ENCODE measurements around the gene MFAP1.

GRCh38 chr15:43821505-43821904 lies 3.0 kb downstream of the MFAP1 start:
- TF ChIP-seq CTCF (IDR thresholded peaks at IDR 0.05; ENCODE audit: low read depth, low read length, missing input control) (no peak), JUND (IDR thresholded peaks at IDR 0.05) (no peak), MAX (IDR thresholded peaks at IDR 0.05) (no peak), REST (IDR thresholded peaks at IDR 0.05) (no peak), TAF1 (conservative IDR thresholded peaks at IDR 0.05) (no peak), RAD21 (IDR thresholded peaks at IDR 0.05) (no peak), GABPA (IDR thresholded peaks at IDR 0.05 in 1 of 2, conservative IDR thresholded peaks at IDR 0.05 in 1 of 2) (no peak), SP1 (IDR thresholded peaks at IDR 0.05) (no peak), EGR1 (IDR thresholded peaks at IDR 0.05; ENCODE audit: low read depth in 2 of 2) (no peak), RXRA (IDR thresholded peaks at IDR 0.05) (no peak), YY1 (IDR thresholded peaks at IDR 0.05) (no peak), ATF3 (IDR thresholded peaks at IDR 0.05) (no peak), ZBTB33 (IDR thresholded peaks at IDR 0.05) (no peak), FOXA1 (IDR thresholded peaks at IDR 0.05) (no peak)

Data from liver (tissue), 3 donors.